WTC11 (cell line): ENCODE data around the gene KCNT1.
"Not testable (repeated sequence)": the region's sequence is repeated elsewhere in the genome, so short reads cannot be mapped to it uniquely, and the experiment has no call there.

Experiments used
- CREM ChIP-seq: sonication (generic); formaldehyde crosslinking; IDR thresholded peaks from 2 replicates; pipeline ENCODE4 v1.8.1; 2022; ENCODE audit warnings: mild to moderate bottlenecking, missing genetic modification reagents, moderate library complexity
- ESRRA ChIP-seq: sonication (generic); formaldehyde crosslinking; IDR thresholded peaks from 2 replicates; pipeline ENCODE4 v1.8.1; 2022; ENCODE audit warnings: mild to moderate bottlenecking, missing genetic modification reagents, borderline replicate concordance
- SMAD3 ChIP-seq: sonication (generic); formaldehyde crosslinking; IDR thresholded peaks from 2 replicates; pipeline ENCODE4 v1.8.0; 2022; ENCODE audit warnings: missing genetic modification reagents, mild to moderate bottlenecking, borderline replicate concordance
- ZNF232 ChIP-seq: sonication (generic); formaldehyde crosslinking; IDR thresholded peaks from 2 replicates; pipeline ENCODE4 v1.8.0; 2022; ENCODE audit warnings: mild to moderate bottlenecking, missing genetic modification reagents
- ZNF317 ChIP-seq: sonication (generic); formaldehyde crosslinking; IDR thresholded peaks from 2 replicates; pipeline ENCODE4 v1.8.1; 2023; ENCODE audit warnings: low read depth, mild to moderate bottlenecking, moderate library complexity, missing genetic modification reagents, borderline replicate concordance
- TF ChIP-seq, protein P1 (sequence below): fragments of 200-600 bp; IDR thresholded peaks from 2 replicates; pipeline ENCODE4 v1.8.0; 2022; ENCODE audit warnings: antibody characterized with exemption
- TF ChIP-seq, protein P2 (sequence below): sonication (generic); formaldehyde crosslinking; IDR thresholded peaks from 2 replicates; pipeline ENCODE4 v1.8.1; 2022; ENCODE audit warnings: mild to moderate bottlenecking, moderate library complexity, missing genetic modification reagents

GRCh38 chr9:135669018-135669417 is 33.0 kb upstream of the KCNT1 start:
- not testable (repeated sequence) for TF ChIP-seq SMAD3 (CRISPR knock-in tag); CREM (CRISPR knock-in tag); ZNF317 (CRISPR knock-in tag); ESRRA (CRISPR knock-in tag); ZNF232
- TF ChIP-seq, protein P1, sequence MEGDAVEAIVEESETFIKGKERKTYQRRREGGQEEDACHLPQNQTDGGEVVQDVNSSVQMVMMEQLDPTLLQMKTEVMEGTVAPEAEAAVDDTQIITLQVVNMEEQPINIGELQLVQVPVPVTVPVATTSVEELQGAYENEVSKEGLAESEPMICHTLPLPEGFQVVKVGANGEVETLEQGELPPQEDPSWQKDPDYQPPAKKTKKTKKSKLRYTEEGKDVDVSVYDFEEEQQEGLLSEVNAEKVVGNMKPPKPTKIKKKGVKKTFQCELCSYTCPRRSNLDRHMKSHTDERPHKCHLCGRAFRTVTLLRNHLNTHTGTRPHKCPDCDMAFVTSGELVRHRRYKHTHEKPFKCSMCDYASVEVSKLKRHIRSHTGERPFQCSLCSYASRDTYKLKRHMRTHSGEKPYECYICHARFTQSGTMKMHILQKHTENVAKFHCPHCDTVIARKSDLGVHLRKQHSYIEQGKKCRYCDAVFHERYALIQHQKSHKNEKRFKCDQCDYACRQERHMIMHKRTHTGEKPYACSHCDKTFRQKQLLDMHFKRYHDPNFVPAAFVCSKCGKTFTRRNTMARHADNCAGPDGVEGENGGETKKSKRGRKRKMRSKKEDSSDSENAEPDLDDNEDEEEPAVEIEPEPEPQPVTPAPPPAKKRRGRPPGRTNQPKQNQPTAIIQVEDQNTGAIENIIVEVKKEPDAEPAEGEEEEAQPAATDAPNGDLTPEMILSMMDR = not testable (repeated sequence)
- TF ChIP-seq, protein P2, sequence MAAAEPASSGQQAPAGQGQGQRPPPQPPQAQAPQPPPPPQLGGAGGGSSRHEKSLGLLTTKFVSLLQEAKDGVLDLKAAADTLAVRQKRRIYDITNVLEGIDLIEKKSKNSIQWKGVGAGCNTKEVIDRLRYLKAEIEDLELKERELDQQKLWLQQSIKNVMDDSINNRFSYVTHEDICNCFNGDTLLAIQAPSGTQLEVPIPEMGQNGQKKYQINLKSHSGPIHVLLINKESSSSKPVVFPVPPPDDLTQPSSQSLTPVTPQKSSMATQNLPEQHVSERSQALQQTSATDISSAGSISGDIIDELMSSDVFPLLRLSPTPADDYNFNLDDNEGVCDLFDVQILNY = not testable (repeated sequence)
